ENCODE results near the gene C12orf42.

C12orf42 gene

GRCh38 chr12:103397536-103397935, 98.2 kb downstream of the C12orf42 start:
- H3K9me3 ChIP-seq (ENCODE audit: insufficient read depth, low read length): no peaks in the 10 kb centered on the region
- no peaks in the 10 kb centered on the region for H3K4me1 ChIP-seq (ENCODE audit: insufficient read depth, insufficient read length)
- TF ChIP-seq ZNF274 (IDR thresholded peaks at IDR 0.05; ENCODE audit: low read depth, low read length) (no peak), YY1 (IDR thresholded peaks at IDR 0.05; ENCODE audit: insufficient read depth, insufficient read length) (no peak), SUZ12 (IDR thresholded peaks at IDR 0.05; ENCODE audit: extremely low read depth, insufficient read depth, insufficient read length) (no peak)
- no peaks in the 10 kb centered on the region for H3K27me3 ChIP-seq (ENCODE audit: insufficient read depth, insufficient read length)
- H3K4me3 ChIP-seq (ENCODE audit: insufficient read length, low read depth): no peak overlapping the region
- H3K36me3 ChIP-seq (ENCODE audit: insufficient read depth, insufficient read length, low read length): no peaks in the 10 kb centered on the region
- H3K9ac ChIP-seq (ENCODE audit: insufficient read length, low read depth): no peak overlapping the region
- no peak for DNase-seq (ENCODE audit: low read depth, low spot score)

- DNase-seq (ENCODE audit: low read depth, low spot score): no peak
- no peaks in the 10 kb centered on the region for H3K36me3 ChIP-seq (ENCODE audit: insufficient read depth, insufficient read length, low read length)
- H3K9me3 ChIP-seq (ENCODE audit: insufficient read depth, low read length): no peaks in the 10 kb centered on the region
- H3K27me3 ChIP-seq (ENCODE audit: insufficient read depth, insufficient read length): no peaks in the 10 kb centered on the region
- no peak for TF ChIP-seq YY1 (IDR thresholded peaks at IDR 0.05; ENCODE audit: insufficient read depth, insufficient read length)
- no peak for TF ChIP-seq ZNF274 (IDR thresholded peaks at IDR 0.05; ENCODE audit: low read depth, low read length)
- TF ChIP-seq SUZ12 (IDR thresholded peaks at IDR 0.05; ENCODE audit: extremely low read depth, insufficient read depth, insufficient read length): no peak
- no peak overlapping the region for H3K4me3 ChIP-seq (ENCODE audit: insufficient read length, low read depth)
- H3K4me1 ChIP-seq (ENCODE audit: insufficient read depth, insufficient read length): no peaks in the 10 kb centered on the region
- no peak overlapping the region for H3K9ac ChIP-seq (ENCODE audit: insufficient read length, low read depth)
Observed at GRCh38 chr12:103392722-103393121, 103.0 kb downstream of the C12orf42 start.

- Histone ChIP-seq H3K4me3 (ENCODE audit: insufficient read length, low read depth) (no peak overlapping the region), H3K9ac (ENCODE audit: insufficient read length, low read depth) (no peak overlapping the region), H3K4me1 (ENCODE audit: insufficient read depth, insufficient read length) (no peaks in the 10 kb centered on the region), H3K9me3 (ENCODE audit: insufficient read depth, low read length) (no peaks in the 10 kb centered on the region), H3K36me3 (ENCODE audit: insufficient read depth, insufficient read length, low read length) (no peaks in the 10 kb centered on the region), H3K27me3 (ENCODE audit: insufficient read depth, insufficient read length) (no peaks in the 10 kb centered on the region)
- DNase-seq (ENCODE audit: low read depth, low spot score): no peak
- TF ChIP-seq ZNF274 (IDR thresholded peaks at IDR 0.05; ENCODE audit: low read depth, low read length) (no peak), YY1 (IDR thresholded peaks at IDR 0.05; ENCODE audit: insufficient read depth, insufficient read length) (no peak), SUZ12 (IDR thresholded peaks at IDR 0.05; ENCODE audit: extremely low read depth, insufficient read depth, insufficient read length) (no peak)
Observed at GRCh38 chr12:103391103-103391502, 104.7 kb downstream of the C12orf42 start.

GRCh38 chr12:103387385-103387784, 108.4 kb downstream of the C12orf42 start:
- H3K9me3 ChIP-seq (ENCODE audit: insufficient read depth, low read length): no peaks in the 10 kb centered on the region
- H3K4me3 ChIP-seq (ENCODE audit: insufficient read length, low read depth): no peak overlapping the region
- DNase-seq (ENCODE audit: low read depth, low spot score): no peak
- no peak for TF ChIP-seq ZNF274 (IDR thresholded peaks at IDR 0.05; ENCODE audit: low read depth, low read length)
- H3K9ac ChIP-seq (ENCODE audit: insufficient read length, low read depth): no peak overlapping the region
- H3K36me3 ChIP-seq (ENCODE audit: insufficient read depth, insufficient read length, low read length): no peaks in the 10 kb centered on the region
- H3K4me1 ChIP-seq (ENCODE audit: insufficient read depth, insufficient read length): no peaks in the 10 kb centered on the region
- no peaks in the 10 kb centered on the region for H3K27me3 ChIP-seq (ENCODE audit: insufficient read depth, insufficient read length)

GRCh38 chr12:103386451-103386850, 109.3 kb downstream of the C12orf42 start:
- Histone ChIP-seq H3K27me3 (ENCODE audit: insufficient read depth, insufficient read length) (no peaks in the 10 kb centered on the region), H3K4me1 (ENCODE audit: insufficient read depth, insufficient read length) (no peaks in the 10 kb centered on the region), H3K4me3 (ENCODE audit: insufficient read length, low read depth) (no peak overlapping the region), H3K36me3 (ENCODE audit: insufficient read depth, insufficient read length, low read length) (no peaks in the 10 kb centered on the region), H3K9me3 (ENCODE audit: insufficient read depth, low read length) (no peaks in the 10 kb centered on the region), H3K9ac (ENCODE audit: insufficient read length, low read depth) (no peak overlapping the region)
- TF ChIP-seq SUZ12 (IDR thresholded peaks at IDR 0.05; ENCODE audit: extremely low read depth, insufficient read depth, insufficient read length): no peak
- TF ChIP-seq YY1 (IDR thresholded peaks at IDR 0.05; ENCODE audit: insufficient read depth, insufficient read length): no peak
- no peak for TF ChIP-seq ZNF274 (IDR thresholded peaks at IDR 0.05; ENCODE audit: low read depth, low read length)
- no peak for DNase-seq (ENCODE audit: low read depth, low spot score)

- no peak overlapping the region for H3K9ac ChIP-seq (ENCODE audit: insufficient read length, low read depth)
- no peaks in the 10 kb centered on the region for H3K36me3 ChIP-seq (ENCODE audit: insufficient read depth, insufficient read length, low read length)
- DNase-seq (ENCODE audit: low read depth, low spot score): no peak
- no peaks in the 10 kb centered on the region for H3K27me3 ChIP-seq (ENCODE audit: insufficient read depth, insufficient read length)
- no peaks in the 10 kb centered on the region for H3K9me3 ChIP-seq (ENCODE audit: insufficient read depth, low read length)
- no peak overlapping the region for H3K4me3 ChIP-seq (ENCODE audit: insufficient read length, low read depth)
- no peaks in the 10 kb centered on the region for H3K4me1 ChIP-seq (ENCODE audit: insufficient read depth, insufficient read length)
- TF ChIP-seq SUZ12 (IDR thresholded peaks at IDR 0.05; ENCODE audit: extremely low read depth, insufficient read depth, insufficient read length) (no peak), ZNF274 (IDR thresholded peaks at IDR 0.05; ENCODE audit: low read depth, low read length) (no peak), YY1 (IDR thresholded peaks at IDR 0.05; ENCODE audit: insufficient read depth, insufficient read length) (no peak)
Observed at GRCh38 chr12:103382736-103383346, 112.9 kb downstream of the C12orf42 start.

GRCh38 chr12:103382119-103382518, 113.6 kb downstream of the C12orf42 start:
- Histone ChIP-seq H3K4me1 (ENCODE audit: insufficient read depth, insufficient read length) (no peaks in the 10 kb centered on the region), H3K27me3 (ENCODE audit: insufficient read depth, insufficient read length) (no peaks in the 10 kb centered on the region), H3K4me3 (ENCODE audit: insufficient read length, low read depth) (no peak overlapping the region), H3K36me3 (ENCODE audit: insufficient read depth, insufficient read length, low read length) (no peaks in the 10 kb centered on the region), H3K9me3 (ENCODE audit: insufficient read depth, low read length) (no peaks in the 10 kb centered on the region), H3K9ac (ENCODE audit: insufficient read length, low read depth) (no peak overlapping the region)
- DNase-seq (ENCODE audit: low read depth, low spot score): no peak
- TF ChIP-seq SUZ12 (IDR thresholded peaks at IDR 0.05; ENCODE audit: extremely low read depth, insufficient read depth, insufficient read length): no peak
- TF ChIP-seq YY1 (IDR thresholded peaks at IDR 0.05; ENCODE audit: insufficient read depth, insufficient read length): no peak
- TF ChIP-seq ZNF274 (IDR thresholded peaks at IDR 0.05; ENCODE audit: low read depth, low read length): no peak
